HUES48 (cell line): ENCODE results near the gene GUK1.
A peak's percentile ranks its signal among the peaks of the same experiment; 100 is the strongest.

Experiments
- H3K27ac ChIP-seq: one replicate; pipeline ENCODE4 v1.7.0; 2013; ENCODE audit warnings: low read depth, low read length, inconsistent platforms
- H3K27me3 ChIP-seq: 2 replicates; pipeline ENCODE4 v1.6.1; 2013; ENCODE audit warnings: mild to moderate bottlenecking, low read length; ENCODE audit not compliant: control insufficient read depth, insufficient read depth
- H3K36me3 ChIP-seq: 2 replicates; pipeline ENCODE4 v1.6.1; 2013; ENCODE audit warnings: low read length; ENCODE audit not compliant: control insufficient read depth, insufficient read depth
- H3K4me1 ChIP-seq: 2 replicates; pipeline ENCODE4 v1.6.1; 2013; ENCODE audit warnings: mild to moderate bottlenecking, low read length; ENCODE audit not compliant: control insufficient read depth, insufficient read depth
- H3K4me3 ChIP-seq: 2 replicates; pipeline ENCODE4 v1.5.1; 2013; ENCODE audit warnings: mild to moderate bottlenecking, low read depth, low read length
- H3K9ac ChIP-seq: 2 replicates; pipeline ENCODE4 v1.6.1; 2013; ENCODE audit warnings: mild to moderate bottlenecking, low read depth, low read length, moderate library complexity
- H3K9me3 ChIP-seq: 2 replicates; pipeline ENCODE4 v1.6.1; 2013; ENCODE audit warnings: low read length; ENCODE audit not compliant: control insufficient read depth, insufficient read depth

GUK1 gene

DNA sequence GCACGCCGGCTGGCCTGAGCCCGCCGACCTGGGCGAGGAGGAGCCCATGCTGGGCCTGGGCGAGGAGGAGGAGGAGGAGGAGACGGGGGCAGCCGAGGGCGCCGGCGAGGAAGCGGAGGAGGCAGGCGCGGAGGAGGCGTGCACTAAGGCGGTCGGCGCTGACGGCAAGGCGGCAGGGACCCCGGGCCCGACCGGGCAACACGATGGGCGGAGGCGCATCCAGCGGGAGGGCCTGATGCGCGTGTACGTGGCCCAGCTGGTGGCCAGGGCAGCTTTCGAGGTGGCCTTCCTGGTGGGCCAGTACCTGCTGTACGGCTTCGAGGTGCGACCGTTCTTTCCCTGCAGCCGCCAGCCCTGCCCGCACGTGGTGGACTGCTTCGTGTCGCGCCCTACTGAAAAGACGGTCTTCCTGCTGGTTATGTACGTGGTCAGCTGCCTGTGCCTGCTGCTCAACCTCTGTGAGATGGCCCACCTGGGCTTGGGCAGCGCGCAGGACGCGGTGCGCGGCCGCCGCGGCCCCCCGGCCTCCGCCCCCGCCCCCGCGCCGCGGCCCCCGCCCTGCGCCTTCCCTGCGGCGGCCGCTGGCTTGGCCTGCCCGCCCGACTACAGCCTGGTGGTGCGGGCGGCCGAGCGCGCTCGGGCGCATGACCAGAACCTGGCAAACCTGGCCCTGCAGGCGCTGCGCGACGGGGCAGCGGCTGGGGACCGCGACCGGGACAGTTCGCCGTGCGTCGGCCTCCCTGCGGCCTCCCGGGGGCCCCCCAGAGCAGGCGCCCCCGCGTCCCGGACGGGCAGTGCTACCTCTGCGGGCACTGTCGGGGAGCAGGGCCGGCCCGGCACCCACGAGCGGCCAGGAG lies 18.3 kb downstream of the GUK1 start:
- H3K4me1 ChIP-seq: peaks cover 11% of the 10 kb centered on the region; the same call in 1 of the 2 replicates
- peaks cover 10% of the 10 kb centered on the region for H3K27me3 ChIP-seq
- no peaks in the 10 kb centered on the region for H3K9me3 ChIP-seq
- no peak overlapping the region for H3K4me3 ChIP-seq
- H3K36me3 ChIP-seq: no peaks in the 10 kb centered on the region
- no peak overlapping the region for H3K9ac ChIP-seq
- H3K27ac ChIP-seq: no peak overlapping the region

DNA sequence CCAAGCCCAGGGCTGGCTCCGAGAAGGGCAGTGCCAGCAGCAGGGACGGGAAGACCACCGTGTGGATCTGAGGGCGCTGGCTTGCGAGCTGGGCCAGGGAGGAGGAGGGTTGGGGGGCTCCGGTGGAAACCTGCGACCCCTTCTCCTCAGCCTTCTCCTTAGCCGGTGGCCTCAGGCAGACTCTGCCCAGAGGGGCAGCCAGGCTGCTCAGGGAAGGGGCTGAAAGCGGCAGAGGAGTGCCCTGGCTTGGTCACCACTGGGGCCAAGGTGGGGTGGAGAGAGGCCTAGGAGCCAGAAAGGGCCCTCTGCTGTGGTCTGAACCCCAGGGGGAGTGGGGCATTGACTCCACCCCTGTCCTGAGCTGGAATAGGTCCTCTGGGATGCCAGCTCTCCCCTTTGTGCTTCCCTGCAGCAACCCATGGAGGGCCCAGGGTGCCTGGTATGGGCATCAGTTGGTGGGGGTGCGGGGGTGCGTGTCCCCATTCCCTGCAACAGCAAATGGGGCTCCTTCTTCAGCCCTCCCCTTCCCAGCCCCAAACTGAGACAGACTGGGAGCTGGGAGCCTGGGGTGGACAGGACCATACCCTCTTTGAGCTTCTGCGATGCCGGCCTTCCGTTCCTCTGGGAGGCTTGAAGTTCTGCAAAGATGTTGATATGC lies 19.1 kb downstream of the GUK1 start:
- Histone ChIP-seq H3K36me3 (no peaks in the 10 kb centered on the region), H3K4me3 (no peak overlapping the region), H3K4me1 (peaks cover 11% of the 10 kb centered on the region; the same call in 1 of the 2 replicates), H3K27me3 (peaks cover 10% of the 10 kb centered on the region), H3K9me3 (no peaks in the 10 kb centered on the region), H3K27ac (no peak overlapping the region), H3K9ac (no peak overlapping the region)

DNA sequence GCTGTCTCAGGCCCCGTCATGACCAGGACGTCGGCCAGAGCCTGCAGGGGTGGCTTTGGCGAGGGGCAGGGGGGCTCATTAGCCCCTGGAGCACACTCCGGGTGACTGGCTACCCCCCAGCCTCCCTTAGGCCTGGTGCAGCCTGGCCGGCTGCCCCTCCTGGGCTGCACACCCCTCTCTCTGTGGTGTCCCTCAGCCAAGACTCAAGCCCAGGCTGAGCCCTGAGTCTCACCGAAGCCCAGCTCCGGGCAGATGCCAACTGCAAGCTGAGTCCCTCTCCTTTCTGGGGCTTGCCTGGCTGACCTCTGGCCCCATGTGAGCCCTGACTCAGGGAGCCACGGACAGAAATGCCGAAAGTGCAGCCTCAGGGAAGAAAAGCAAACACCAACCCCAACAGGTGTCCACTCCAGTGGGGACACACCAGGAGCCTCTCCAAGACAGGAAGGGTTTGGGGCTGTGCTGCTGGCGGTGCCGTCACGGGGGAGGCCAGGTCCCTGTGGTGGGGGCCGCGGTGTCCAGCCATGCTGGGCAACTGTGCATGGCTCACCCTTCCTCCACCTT lies 20.2 kb downstream of the GUK1 start:
- Histone ChIP-seq H3K9ac (no peak overlapping the region), H3K27me3 (peaks cover 10% of the 10 kb centered on the region), H3K4me3 (no peak overlapping the region), H3K27ac (no peak overlapping the region), H3K4me1 (peaks cover 11% of the 10 kb centered on the region; the same call in 1 of the 2 replicates), H3K9me3 (no peaks in the 10 kb centered on the region), H3K36me3 (no peaks in the 10 kb centered on the region)

DNA sequence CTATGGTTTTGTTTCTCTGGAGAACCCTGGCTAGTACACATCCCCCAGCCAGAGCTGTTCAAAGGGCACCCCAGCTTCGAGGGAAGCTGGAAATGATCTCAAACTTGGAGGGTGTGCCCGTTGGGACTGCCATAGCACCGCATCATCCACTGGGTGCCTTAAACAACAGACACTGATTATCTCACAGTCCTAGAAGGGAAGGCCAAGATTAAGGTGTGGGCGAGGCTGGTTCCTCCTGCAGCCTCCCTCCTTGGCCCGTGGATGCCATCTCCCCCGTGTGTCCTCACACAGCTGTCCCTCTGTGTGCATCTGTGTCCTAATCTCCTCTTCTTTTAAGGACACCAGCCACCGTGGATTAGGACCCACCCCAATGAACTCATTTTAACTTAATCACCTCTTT lies 21.3 kb downstream of the GUK1 start:
- no peak overlapping the region for H3K4me3 ChIP-seq
- peaks cover 11% of the 10 kb centered on the region; the same call in 1 of the 2 replicates for H3K4me1 ChIP-seq
- no peaks in the 10 kb centered on the region for H3K9me3 ChIP-seq
- no peak overlapping the region for H3K9ac ChIP-seq
- peaks cover 10% of the 10 kb centered on the region for H3K27me3 ChIP-seq
- no peak overlapping the region for H3K27ac ChIP-seq
- H3K36me3 ChIP-seq: no peaks in the 10 kb centered on the region

DNA sequence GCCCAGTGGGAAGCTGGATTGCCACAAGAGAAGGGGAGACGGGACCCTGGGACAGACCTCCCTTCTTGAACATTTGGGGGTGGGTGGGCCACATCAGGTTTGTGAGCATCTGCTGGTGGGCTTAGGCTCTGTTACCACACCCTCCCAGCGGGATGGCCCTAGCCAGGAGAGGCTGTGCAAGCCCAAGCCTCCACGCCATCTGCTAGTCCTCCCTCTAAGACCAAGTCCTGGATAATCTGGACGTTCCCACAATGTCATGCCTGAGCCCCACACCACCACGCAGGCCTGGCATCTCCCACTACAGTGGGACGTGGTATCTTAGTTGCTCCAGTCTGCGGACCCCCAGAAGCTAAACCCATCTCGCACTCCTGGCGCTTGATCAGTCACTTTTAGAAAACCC lies 21.8 kb downstream of the GUK1 start:
- Histone ChIP-seq H3K4me3 (no peak overlapping the region), H3K9me3 (no peaks in the 10 kb centered on the region), H3K4me1 (peaks cover 11% of the 10 kb centered on the region; the same call in 1 of the 2 replicates), H3K27ac (no peak overlapping the region), H3K9ac (no peak overlapping the region), H3K27me3 (peaks cover 10% of the 10 kb centered on the region), H3K36me3 (no peaks in the 10 kb centered on the region)

DNA sequence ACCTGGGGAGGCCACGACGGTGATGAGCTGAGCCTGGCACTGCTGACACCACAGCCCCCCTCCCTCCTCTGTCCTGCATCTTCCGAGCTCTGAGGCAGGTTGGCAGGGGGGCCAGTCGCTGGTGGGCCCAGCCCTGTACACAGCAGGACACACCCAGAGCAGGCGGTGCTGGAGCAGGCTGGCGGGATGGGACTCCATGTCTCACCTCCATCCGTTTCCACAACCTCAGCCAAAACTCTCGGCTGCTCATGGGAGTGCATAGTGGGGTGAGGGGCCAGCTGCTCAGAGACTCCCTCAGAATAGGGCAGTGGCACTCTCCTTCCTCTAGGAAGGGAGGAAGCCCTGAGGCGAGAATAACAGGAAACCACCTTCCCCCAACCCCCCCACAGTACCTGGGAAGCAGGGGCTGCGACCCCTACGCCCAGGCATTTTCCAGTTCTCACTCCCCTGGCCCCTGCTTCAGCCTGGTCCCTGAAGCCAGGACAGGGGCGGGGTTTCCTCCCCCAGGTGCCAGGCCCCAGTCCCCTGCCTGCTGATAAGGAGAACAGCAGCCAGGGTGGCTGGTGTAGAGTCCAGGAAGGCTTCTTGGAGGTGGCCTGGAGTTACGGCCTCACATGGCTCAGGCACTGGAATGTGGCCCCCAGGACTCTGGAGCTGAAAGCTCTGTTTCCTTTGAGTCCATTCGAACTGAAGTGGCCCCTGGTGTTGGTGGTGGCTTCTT lies 22.4 kb downstream of the GUK1 start:
- Histone ChIP-seq H3K9ac (no peak overlapping the region), H3K9me3 (no peaks in the 10 kb centered on the region), H3K4me3 (no peak overlapping the region), H3K4me1 (peaks cover 11% of the 10 kb centered on the region; the same call in 1 of the 2 replicates), H3K27ac (peak overlapping the region; percentile 47), H3K36me3 (no peaks in the 10 kb centered on the region), H3K27me3 (peaks cover 10% of the 10 kb centered on the region)

DNA sequence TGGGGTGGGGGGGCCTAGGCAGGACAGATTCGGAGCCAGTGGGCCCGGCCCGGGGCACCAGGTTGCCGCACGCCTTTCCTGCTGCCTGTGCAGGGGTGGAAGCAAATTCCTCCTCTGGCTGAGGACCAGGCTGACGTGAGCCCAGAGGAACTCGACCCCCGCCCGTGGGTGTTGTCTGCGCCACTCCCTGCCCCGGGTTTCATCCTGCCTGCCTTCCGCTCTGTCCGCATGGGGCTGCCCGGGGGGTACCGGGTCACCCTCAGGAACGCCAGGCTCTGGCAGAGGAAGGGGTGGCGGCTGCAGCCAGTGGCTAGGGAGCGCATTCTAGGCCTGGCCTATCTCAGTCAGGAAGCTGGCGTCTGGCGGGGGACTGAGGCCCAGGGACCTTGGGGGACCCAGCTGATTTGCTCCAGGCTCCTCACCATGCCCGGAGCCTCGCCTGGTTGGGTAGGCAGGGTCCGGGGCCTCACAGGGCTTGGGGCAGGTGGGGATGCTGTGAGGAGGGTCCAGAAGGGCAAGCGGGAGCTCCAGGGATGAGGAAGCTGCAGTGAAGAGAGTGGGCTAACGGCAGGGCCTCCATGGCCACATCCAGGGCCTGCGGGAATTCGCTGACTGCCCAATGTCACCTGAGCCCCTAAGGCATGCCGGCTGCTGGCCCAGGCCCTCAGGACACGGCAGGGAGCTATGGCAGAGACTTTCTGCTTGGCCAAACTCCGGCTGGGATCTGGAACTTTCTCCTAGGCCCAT lies 23.1 kb downstream of the GUK1 start:
- Histone ChIP-seq H3K27me3 (peaks cover 8% of the 10 kb centered on the region), H3K27ac (peak overlapping the region; percentile 47), H3K4me3 (no peak overlapping the region), H3K36me3 (no peaks in the 10 kb centered on the region), H3K9ac (no peak overlapping the region), H3K4me1 (peaks cover 11% of the 10 kb centered on the region; the same call in 1 of the 2 replicates), H3K9me3 (no peaks in the 10 kb centered on the region)

DNA sequence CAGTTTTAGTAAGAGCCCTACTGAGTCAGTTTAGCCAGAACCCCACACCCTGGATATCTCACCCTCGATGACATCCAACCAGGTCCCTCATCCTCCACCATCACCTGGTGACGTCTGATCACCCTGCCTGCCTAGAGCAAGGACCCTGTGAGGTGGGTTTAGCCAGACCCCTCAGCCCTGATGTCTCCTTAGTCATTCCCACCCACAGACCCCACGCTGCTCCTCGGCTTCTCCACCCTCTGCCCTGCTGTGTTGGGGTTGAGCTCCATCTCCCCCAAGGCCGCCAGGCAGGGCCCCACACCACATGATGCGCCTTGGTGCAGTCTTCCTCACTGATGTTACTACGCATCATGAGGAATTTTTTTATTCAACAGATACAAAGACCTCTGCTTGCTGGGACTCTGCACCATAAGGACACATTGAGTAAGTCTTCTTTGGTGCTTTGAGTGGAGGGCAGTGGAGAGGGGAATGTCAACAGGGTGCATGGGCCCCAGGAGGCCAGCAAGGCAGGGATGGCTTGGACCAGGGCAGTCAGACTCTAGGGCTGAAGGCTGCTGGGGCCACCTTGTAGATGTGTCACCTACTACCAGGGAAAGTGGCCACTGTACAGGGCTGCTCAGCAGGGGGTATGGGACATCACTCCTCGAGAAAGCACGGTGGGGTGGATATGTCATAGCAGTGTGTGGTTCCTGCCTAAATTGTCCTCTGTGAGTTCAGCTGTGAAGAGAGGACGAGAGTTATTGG lies 23.9 kb downstream of the GUK1 start:
- Histone ChIP-seq H3K27ac (no peak overlapping the region), H3K4me3 (no peak overlapping the region), H3K36me3 (no peaks in the 10 kb centered on the region), H3K27me3 (peaks cover 4% of the 10 kb centered on the region; the same call in 1 of the 2 replicates), H3K4me1 (peaks cover 11% of the 10 kb centered on the region; the same call in 1 of the 2 replicates), H3K9ac (no peak overlapping the region), H3K9me3 (no peaks in the 10 kb centered on the region)

DNA sequence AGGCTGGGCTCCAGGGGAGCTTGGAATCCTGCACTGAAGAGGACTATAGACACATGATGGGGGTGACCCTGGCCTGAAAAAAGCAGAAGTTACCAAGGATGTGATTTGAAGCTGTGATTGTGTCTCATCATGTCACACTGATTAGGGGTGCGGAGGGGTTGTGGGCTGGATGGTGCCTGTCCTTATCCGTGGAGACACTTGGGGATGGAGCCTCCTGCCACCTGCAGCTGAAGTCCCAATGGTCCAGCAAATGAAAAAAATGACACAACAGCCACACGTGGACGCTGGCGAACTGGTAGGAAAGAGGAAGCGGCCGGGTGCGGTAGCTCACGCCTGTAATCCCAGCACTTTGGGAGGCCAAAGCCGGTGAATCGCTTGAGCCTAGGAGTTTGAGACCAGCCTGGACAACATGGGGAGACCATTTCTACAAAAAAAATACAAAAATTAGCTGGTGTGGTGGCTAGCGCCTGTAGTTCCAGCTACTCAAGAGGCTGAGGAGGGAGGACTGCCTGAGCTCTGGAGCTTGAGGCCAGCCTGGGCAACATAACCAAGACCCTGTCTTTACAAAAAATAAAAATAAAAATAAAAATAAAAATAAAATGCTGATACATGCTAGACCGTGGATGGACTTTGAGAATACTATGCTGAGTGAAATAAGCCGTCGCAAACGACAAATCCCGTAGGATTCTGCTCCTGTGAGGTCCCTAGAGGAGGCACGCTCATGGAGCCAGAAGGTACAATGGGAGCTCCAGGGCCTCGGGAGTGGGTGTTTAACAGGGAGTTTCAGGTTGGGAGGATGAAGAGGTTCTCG lies 24.7 kb downstream of the GUK1 start:
- Histone ChIP-seq H3K36me3 (no peaks in the 10 kb centered on the region), H3K27ac (peak overlapping the region; percentile 66), H3K4me3 (peak overlapping the region; percentile 66), H3K4me1 (peaks cover 11% of the 10 kb centered on the region; the same call in 1 of the 2 replicates), H3K9ac (peak overlapping the region; percentile 63), H3K27me3 (0 out of 2 replicates have a peak, but pooled peaks cover 2% of the 10 kb centered on the region), H3K9me3 (no peaks in the 10 kb centered on the region)
